ENCODE measurements around the gene UNK.
A peak's percentile ranks its signal among the peaks of the same experiment; 100 is the strongest.
"Not testable (repeated sequence)": the region's sequence is repeated elsewhere in the genome, so short reads cannot be mapped to it uniquely, and the experiment has no call there.

The UNK gene

DNA sequence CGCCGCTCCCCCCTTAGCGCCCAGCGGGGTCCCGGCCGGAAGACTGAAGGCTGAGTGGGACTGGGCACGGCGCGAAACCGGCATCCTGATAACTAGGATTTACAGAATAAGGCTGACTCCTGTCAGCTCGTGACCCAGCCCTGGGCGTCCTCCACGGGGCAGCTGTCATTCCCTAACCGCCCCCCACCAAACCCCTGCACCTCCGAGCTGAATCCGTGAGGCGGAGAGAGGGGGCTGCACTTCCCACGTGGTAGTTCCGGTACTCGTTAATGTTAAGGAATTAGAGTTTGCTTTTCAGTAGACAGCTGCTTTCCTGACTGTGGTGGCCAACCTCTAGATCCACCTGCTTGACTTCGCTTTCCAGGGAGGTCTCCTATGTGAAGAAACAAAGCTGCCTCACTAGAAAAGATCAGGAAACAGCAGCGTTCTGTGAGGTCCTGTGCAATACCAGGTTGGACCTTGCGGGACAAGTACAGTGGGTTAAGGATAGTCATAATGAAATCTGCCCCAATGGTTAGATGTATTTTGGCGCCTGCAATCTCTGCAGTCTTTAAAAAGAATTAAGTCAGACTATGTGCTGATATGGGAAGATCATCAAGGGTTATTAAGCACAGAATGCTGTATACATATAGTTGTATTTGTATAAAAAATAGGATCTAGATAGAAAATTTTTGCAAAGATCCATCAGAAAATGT is 71.6 kb downstream of the UNK start:
- DNase-seq: no peak

DNA sequence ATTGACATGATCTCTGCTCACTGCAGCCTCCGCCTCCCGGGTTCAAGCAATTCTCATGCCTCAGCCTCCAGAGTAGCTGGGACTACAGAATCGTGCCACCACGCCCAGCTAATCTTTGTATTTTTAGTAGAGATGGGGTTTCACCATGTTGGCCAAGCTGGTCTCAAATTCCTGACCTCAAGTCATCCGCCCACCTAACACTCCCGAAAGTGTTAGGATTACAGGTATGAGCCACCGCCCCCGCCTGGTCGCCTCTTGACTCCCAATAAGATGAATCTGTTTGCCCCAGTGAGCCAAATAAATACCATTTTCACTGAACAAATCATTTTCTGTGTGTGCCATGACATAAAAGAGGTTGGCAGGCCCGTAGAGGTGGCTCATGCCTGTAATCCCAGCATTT is 74.8 kb downstream of the UNK start:
- not testable (repeated sequence) for DNase-seq

GRCh38 chr17:75861927-75862317 is 77.3 kb downstream of the UNK start:
- no peak for DNase-seq

- peak; percentile 38 for DNase-seq
Measured at GRCh38 chr17:75864448-75864871, 79.9 kb downstream of the UNK start.

GRCh38 chr17:75864887-75865286 is 80.3 kb downstream of the UNK start:
- not testable (repeated sequence) for DNase-seq

DNA sequence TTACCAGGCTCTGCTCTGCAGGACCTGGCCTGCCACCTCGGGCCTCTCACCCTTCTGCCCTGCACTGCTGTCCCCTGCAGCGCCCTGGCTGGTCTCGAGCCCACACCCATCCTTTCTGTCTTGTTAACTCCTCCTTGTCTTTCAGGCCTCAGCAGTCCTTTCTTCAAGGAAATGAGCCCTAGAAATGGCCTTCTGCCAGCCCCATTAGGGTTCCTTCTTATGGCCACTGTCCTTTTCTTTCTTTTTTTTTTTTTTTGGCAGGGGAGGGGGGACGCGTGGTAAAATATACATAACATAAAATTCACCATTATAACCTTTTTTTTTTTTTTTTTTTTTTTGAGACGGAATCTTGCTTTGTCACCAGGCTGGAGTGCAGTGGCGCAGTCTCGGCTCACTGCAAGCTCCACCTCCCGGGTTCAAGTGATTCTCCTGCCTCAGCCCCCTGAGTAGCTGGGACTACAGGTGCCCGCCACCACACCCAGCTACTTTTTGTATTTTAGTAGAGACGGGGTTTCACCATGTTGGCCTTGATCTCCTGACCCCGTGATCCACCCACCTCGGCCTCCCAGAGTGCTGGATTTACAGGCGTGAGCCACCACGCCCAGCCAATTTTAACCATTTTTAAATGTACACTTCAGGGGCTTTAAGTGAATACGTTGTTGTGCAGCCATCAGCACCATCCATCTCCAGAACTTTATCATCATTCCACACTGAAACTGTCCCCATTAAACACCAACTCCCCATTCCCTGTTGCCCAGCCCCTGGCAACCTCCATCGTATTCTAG is 81.0 kb downstream of the UNK start:
- not testable (repeated sequence) for DNase-seq

- DNase-seq: not testable (repeated sequence)
Measured at GRCh38 chr17:75868730-75869281, 84.2 kb downstream of the UNK start.

GRCh38 chr17:75869282-75870141 is 84.9 kb downstream of the UNK start:
- no peak for DNase-seq

- not testable (repeated sequence) for DNase-seq
Measured at GRCh38 chr17:75870228-75870627, 85.6 kb downstream of the UNK start.

DNA sequence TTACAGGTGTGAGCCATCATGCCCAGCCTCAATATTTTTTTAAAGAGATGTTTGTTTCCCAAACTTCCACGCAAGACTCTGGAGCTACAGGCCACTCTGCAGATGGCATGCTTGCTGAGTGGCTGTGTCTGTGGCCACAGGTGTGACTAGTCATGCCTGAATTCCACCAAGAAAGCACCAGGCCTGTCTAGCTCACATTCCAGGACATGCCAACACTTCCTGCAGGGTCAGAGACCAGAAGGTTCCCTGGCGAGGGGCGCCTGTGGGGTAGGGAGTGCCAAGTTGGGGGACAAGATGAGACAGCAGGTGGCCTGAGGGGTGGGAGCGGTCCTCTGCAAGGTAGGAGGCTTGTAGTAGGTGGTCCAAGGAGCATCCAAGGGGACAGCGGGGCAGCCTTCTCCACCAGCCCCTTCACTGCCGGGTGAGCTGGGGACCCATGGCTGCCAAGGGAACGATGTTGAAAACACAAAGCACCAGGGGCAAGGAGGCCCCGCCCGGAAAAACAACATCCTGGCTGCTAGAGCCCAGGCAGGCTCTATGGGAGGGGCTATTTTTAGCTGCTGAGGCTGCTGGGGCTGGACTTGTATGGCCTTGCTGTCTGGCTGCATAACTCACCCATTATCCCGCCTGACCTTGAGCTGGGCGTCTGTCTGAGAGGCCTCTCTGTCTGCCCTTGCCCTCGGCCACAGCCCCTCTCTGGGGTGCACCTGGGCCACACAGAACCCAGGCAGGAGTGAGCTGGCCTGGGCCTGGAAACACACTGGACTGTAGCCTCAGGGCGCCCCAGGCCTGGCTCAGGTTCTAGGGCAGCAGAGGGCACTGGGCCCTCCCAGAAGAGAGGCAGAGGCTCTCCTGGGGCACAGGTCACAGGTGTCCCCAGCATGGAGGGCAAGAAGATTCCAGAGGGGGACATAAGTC is 88.1 kb downstream of the UNK start:
- DNase-seq: peak; percentile 50

DNA sequence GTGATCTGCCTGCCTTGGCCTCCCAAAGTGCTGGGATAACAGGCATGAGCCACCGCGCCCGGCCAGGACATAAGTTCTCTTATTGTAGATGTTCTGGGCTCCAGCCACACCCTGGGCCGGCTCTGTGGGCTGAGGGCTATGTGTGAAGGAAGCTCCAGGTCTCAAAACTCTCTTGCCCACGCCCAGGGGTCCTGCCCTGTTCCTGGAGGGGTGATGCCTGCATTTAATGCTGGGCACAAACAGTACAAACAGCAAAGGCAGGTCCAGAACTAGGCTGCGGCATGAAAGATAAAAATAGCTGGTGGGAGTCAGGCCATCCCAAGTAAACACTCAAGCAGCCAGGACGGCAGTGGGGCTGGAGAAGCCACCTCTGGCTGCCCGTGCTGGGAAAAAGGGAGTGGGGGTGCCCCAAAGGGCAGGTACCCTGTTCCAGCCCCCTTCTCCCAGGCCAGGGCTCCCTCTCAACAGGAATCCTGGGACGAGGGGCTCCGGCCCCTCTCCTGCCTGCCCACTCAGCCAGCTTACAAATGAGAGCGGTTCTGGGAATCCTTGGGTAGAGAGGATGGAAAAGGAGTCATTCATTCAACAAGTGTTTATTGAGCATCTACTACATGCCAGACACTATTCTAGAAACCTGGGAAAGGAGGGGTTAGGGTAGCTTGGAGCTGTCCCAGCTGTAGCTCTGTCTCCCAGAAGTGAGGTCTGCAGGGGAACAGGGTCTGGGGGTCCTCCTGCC is 89.1 kb downstream of the UNK start:
- DNase-seq: no peak

- DNase-seq: no peak
Measured at GRCh38 chr17:75874323-75875181, 89.9 kb downstream of the UNK start.
